H1 (cell line): ENCODE results near the gene ANKRD53. TPM values are rescaled to one million over a fixed set of nuclear protein-coding genes. Genes with fewer than 3 reads are reported as not detected.

Source experiments
- CTCF ChIA-PET: fragments of 300-600 bp; sonication (Branson Sonifier 250); formaldehyde crosslinking; loops from one replicate; lab custom pipeline; 2021; ENCODE audit not compliant: partially characterized antibody; lab: Charles Lee
- POLR2A ChIA-PET: fragments of 300-600 bp; sonication (Branson Sonifier 250); formaldehyde crosslinking; loops from one replicate; lab custom pipeline; 2021; ENCODE audit warnings: inconsistent platforms; ENCODE audit not compliant: partially characterized antibody; lab: Charles Lee
- DNase-seq, 2 experiments: peaks; one replicate each; pipeline versions ENCODE4 v3.0.0 to v3.0.0-alpha.2; 2010 to 2022; ENCODE audit warnings: low spot score in 2 of 2, low read depth in 1 of 2, mixed read lengths in 1 of 2
- FAIRE-seq: peaks from 2 replicates; lab custom pipeline; 2011; peaks lifted over from hg19 to GRCh38; lab: Jason Lieb, UNC
- H2AFZ ChIP-seq: 2 replicates; pipeline ENCODE4 v1.8.1; 2012; ENCODE audit warnings: low read length, inconsistent platforms
- H2AK5ac ChIP-seq: 2 replicates; pipeline ENCODE4 v1.6.1; 2013; ENCODE audit warnings: low read depth, low read length
- H2BK120ac ChIP-seq: replicated peaks from 2 replicates; pipeline ENCODE3; 2013; ENCODE audit warnings: low read depth, low read length, inconsistent platforms
- H2BK12ac ChIP-seq: 2 replicates; pipeline ENCODE4 v1.6.1; 2013; ENCODE audit warnings: low read depth, low read length
- H2BK15ac ChIP-seq: 2 replicates; pipeline ENCODE4 v1.6.1; 2013; ENCODE audit warnings: low read length
- H2BK20ac ChIP-seq: 2 replicates; pipeline ENCODE4 v1.6.1; 2013; ENCODE audit warnings: low read length
- H2BK5ac ChIP-seq: 2 replicates; pipeline ENCODE4 v1.6.1; 2013; ENCODE audit warnings: low read depth, low read length
- H3K14ac ChIP-seq: 2 replicates; pipeline ENCODE4 v1.6.1; 2013; ENCODE audit warnings: inconsistent platforms; ENCODE audit not compliant: insufficient read length
- H3K18ac ChIP-seq: 2 replicates; pipeline ENCODE4 v1.6.1; 2013; ENCODE audit warnings: low read length; ENCODE audit errors: extremely low read depth
- H3K23ac ChIP-seq: 2 replicates; pipeline ENCODE4 v1.6.1; 2013; ENCODE audit warnings: inconsistent platforms; ENCODE audit not compliant: insufficient read length
- H3K23me2 ChIP-seq: 2 replicates; pipeline ENCODE4 v1.6.1; 2013; ENCODE audit warnings: low read depth, low read length
- H3K27ac ChIP-seq: 2 replicates; pipeline ENCODE4 v1.6.1; 2011; ENCODE audit warnings: low read depth, low read length, inconsistent platforms
- H3K27me3 ChIP-seq, 4 experiments: replicated peaks in 1 of 4; 1 replicate in 1 of 4; 2 replicates in 3 of 4; pipeline versions ENCODE4 v1.6.1 to v1.8.1; 2011 to 2013; ENCODE audit warnings: low read length in 3 of 4, mild to moderate bottlenecking in 3 of 4, inconsistent platforms in 2 of 4, mixed read lengths in 2 of 4, moderate library complexity in 1 of 4; ENCODE audit not compliant: control insufficient read depth in 3 of 4, insufficient read depth in 3 of 4; ENCODE audit errors: extremely low read depth in 1 of 4
- H3K36me3 ChIP-seq, 4 experiments: 2 replicates each; pipeline versions ENCODE4 v1.6.1 to v1.8.1; 2011 to 2013; ENCODE audit warnings: mild to moderate bottlenecking in 4 of 4, low read length in 3 of 4, moderate library complexity in 2 of 4, control low read depth in 1 of 4, inconsistent platforms in 1 of 4; ENCODE audit not compliant: insufficient read depth in 4 of 4, control insufficient read depth in 2 of 4
- H3K4ac ChIP-seq: replicated peaks from 2 replicates; pipeline ENCODE3; 2013; ENCODE audit warnings: low read length, low read depth, mixed read lengths, inconsistent platforms; ENCODE audit not compliant: insufficient read length
- H3K4me1 ChIP-seq, 4 experiments: replicated peaks in 1 of 4; 1 replicate in 1 of 4; 2 replicates in 3 of 4; pipeline versions ENCODE4 v1.6.1 to v1.8.1; 2011 to 2013; ENCODE audit warnings: low read length in 3 of 4, inconsistent platforms in 2 of 4, mixed read lengths in 1 of 4; ENCODE audit not compliant: insufficient read depth in 4 of 4, control insufficient read depth in 3 of 4
- H3K4me2 ChIP-seq, 2 experiments: 2 replicates each; pipeline versions ENCODE4 v1.6.1 to v1.8.1; 2011 to 2013; ENCODE audit warnings: low read depth in 2 of 2, low read length in 2 of 2, control low read depth in 1 of 2, inconsistent platforms in 1 of 2, mild to moderate bottlenecking in 1 of 2; ENCODE audit not compliant: insufficient read depth in 1 of 2
- H3K4me3 ChIP-seq, 4 experiments: fragments of 200-600, 300-600 bp in 1 of 4; sonication (generic), shearing (Covaris generic), sonication (Bioruptor Twin) in 1 of 4; 2 replicates each; pipeline versions ENCODE4 v1.5.1 to v1.8.1; 2011 to 2016; ENCODE audit warnings: low read length in 4 of 4, low read depth in 3 of 4, control low read depth in 2 of 4, inconsistent platforms in 2 of 4, mild to moderate bottlenecking in 2 of 4, mixed read lengths in 1 of 4, moderate library complexity in 1 of 4; ENCODE audit not compliant: insufficient read depth in 2 of 4; ENCODE audit errors: extremely low read depth in 1 of 4
- H3K56ac ChIP-seq: replicated peaks from 2 replicates; pipeline ENCODE3; 2013; ENCODE audit warnings: low read depth, mild to moderate bottlenecking, mixed read lengths, low read length, inconsistent platforms; ENCODE audit not compliant: insufficient read length
- H3K79me1 ChIP-seq: 2 replicates; pipeline ENCODE4 v1.6.1; 2013; ENCODE audit warnings: low read depth, low read length, control low read depth
- H3K79me2 ChIP-seq, 2 experiments: 2 replicates each; pipeline versions ENCODE4 v1.6.1 to v1.8.1; 2012 to 2013; ENCODE audit warnings: low read length in 2 of 2, mild to moderate bottlenecking in 2 of 2, inconsistent platforms in 1 of 2; ENCODE audit not compliant: insufficient read depth in 2 of 2, control insufficient read depth in 1 of 2
- H3K9ac ChIP-seq, 4 experiments: replicated peaks in 1 of 4; 1 replicate in 1 of 4; 2 replicates in 3 of 4; pipeline versions ENCODE4 v1.6.1 to v1.8.1; 2011 to 2013; ENCODE audit warnings: low read depth in 3 of 4, low read length in 3 of 4, control low read depth in 2 of 4, mild to moderate bottlenecking in 2 of 4, moderate library complexity in 2 of 4, inconsistent platforms in 1 of 4; ENCODE audit errors: extremely low read depth in 1 of 4
- H3K9me3 ChIP-seq, 2 experiments: 2 replicates each; pipeline versions ENCODE4 v1.6.1 to v1.8.1; 2012 to 2013; ENCODE audit warnings: mild to moderate bottlenecking in 2 of 2, moderate library complexity in 2 of 2, control low read depth in 1 of 2, inconsistent platforms in 1 of 2, low read depth in 1 of 2, low read length in 1 of 2, mixed read lengths in 1 of 2; ENCODE audit not compliant: insufficient read depth in 2 of 2
- H4K20me1 ChIP-seq, 2 experiments: replicated peaks in 1 of 2; 2 replicates each; pipeline versions ENCODE3 to v1.8.1; 2011 to 2013; ENCODE audit warnings: inconsistent platforms in 2 of 2, low read length in 2 of 2, mild to moderate bottlenecking in 1 of 2; ENCODE audit not compliant: insufficient read depth in 2 of 2, control insufficient read depth in 1 of 2
- H4K5ac ChIP-seq: 2 replicates; pipeline ENCODE4 v1.6.1; 2013; ENCODE audit warnings: low read length, low read depth, mixed read lengths, inconsistent platforms; ENCODE audit not compliant: insufficient read length
- H4K8ac ChIP-seq: 2 replicates; pipeline ENCODE4 v1.8.0; 2013; ENCODE audit warnings: mild to moderate bottlenecking, moderate library complexity, low read length, inconsistent platforms; ENCODE audit not compliant: insufficient read depth; ENCODE audit errors: extremely low read depth
- H4K91ac ChIP-seq: replicated peaks from 2 replicates; pipeline ENCODE3; 2013; ENCODE audit warnings: low read length, mixed read lengths, inconsistent platforms; ENCODE audit not compliant: insufficient read length
- CEBPB ChIP-seq: IDR thresholded peaks from 2 replicates; pipeline ENCODE4 v1.6.1; 2012; ENCODE audit warnings: low read depth, low read length
- EZH2 ChIP-seq: fragments of 200-600 bp; sonication (generic); IDR thresholded peaks from 2 replicates; pipeline ENCODE4 v1.7.1; 2012; ENCODE audit warnings: low read depth, mild to moderate bottlenecking, moderate library complexity, low read length, inconsistent platforms; ENCODE audit not compliant: severe bottlenecking
- FOSL1 ChIP-seq: IDR thresholded peaks from 2 replicates; pipeline ENCODE4 v1.6.1; 2011; ENCODE audit warnings: mild to moderate bottlenecking, low read depth, low read length, moderate library complexity; ENCODE audit not compliant: insufficient read depth
- JUN ChIP-seq: IDR thresholded peaks from 2 replicates; pipeline ENCODE4 v1.6.1; 2011; ENCODE audit warnings: low read depth, mild to moderate bottlenecking, improper control_type of control experiment, low read length
- NANOG ChIP-seq: IDR thresholded peaks from 2 replicates; pipeline ENCODE4 v1.6.1; 2011; ENCODE audit warnings: low read length, low read depth, mild to moderate bottlenecking, inconsistent platforms; ENCODE audit not compliant: insufficient read depth, poor library complexity, severe bottlenecking
- POLR2AphosphoS5 ChIP-seq: IDR thresholded peaks from 2 replicates; pipeline ENCODE4 v1.6.1; 2011; ENCODE audit warnings: low read depth, low read length
- SP2 ChIP-seq: IDR thresholded peaks from 2 replicates; pipeline ENCODE4 v1.6.1; 2012; ENCODE audit warnings: mild to moderate bottlenecking, low read length, inconsistent platforms
- WGBS, 2 experiments: shearing (Covaris generic) in 1 of 2; methylation state at CpG; one replicate each; pipeline versions ENCODE4 v1.1.6 to v1.1.7; 2013 to 2015; ENCODE audit warnings: low lambda C conversion rate in 2 of 2, mixed read lengths in 2 of 2, inconsistent platforms in 1 of 2, low coverage in 1 of 2, missing lambda C conversion rate in 1 of 2; ENCODE audit not compliant: insufficient replicate concordance in 2 of 2, insufficient coverage in 1 of 2, insufficient read length in 1 of 2; ENCODE audit errors: extremely low coverage in 1 of 2, missing lambda C conversion rate in 1 of 2; 5-methylcytosine and 5-hydroxymethylcytosine counted together
- polyA plus RNA-seq, 7 experiments: library from polyadenylated mRNA; depleted of rRNA in 3 of 7; stranded (reverse) in 5 of 7; unstranded in 2 of 7; fragments of >200 nt in 5 of 7; fragments of 200-250 nt in 2 of 7; gene quantifications; 1 replicate in 5 of 7; 2 replicates in 1 of 7; 4 replicates in 1 of 7; pipeline versions ENCODE4 v1.2.1 to v1.2.3, GENCODE V29; 2011 to 2013; ENCODE audit warnings: missing spikeins in 2 of 7, mixed read lengths in 2 of 7
- total RNA-seq: library from RNA; stranded (reverse); fragmentation: NEBNext Ultra II Directional; extraction: Animal tissue kit (Norgen Biotek cat#: 25700); gene quantifications from 2 replicates; pipeline ENCODE4 v1.2.1, GENCODE V29; 2021

ANKRD53 gene
- total and polyA plus RNA-seq, 2 of the 8 experiments (the other 6 are each of a cell fraction or from before 2014, with no cell fraction given), result 0.39 to 0.70 TPM

DNA sequence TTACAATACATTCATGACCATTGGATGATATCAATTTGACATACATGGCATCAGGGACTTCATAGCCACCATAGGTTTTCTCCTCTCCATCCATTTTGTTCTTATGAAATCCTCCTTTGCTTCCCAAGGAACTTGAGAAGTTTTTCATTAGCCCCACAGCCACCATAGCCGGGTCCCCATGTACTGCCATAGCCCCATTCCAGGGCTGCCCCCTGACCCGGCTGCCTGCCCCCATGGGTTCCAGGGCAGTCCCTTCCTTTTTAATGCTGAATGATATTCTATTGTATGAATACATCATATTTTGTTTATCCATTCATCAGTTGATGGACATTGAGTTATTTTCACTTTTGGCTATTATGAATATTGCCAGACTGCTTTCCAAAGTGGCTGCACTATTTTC lies 22.3 kb upstream of the ANKRD53 start:
- Histone ChIP-seq H3K23me2 (no peaks in the 10 kb centered on the region), H2BK15ac (no peak overlapping the region), H3K4me2 (no peak overlapping the region), H3K23ac (no peak overlapping the region), H3K56ac (no peak overlapping the region), H3K9ac (no peak overlapping the region), H3K9me3 (no peaks in the 10 kb centered on the region), H3K4me1 (no peaks in the 10 kb centered on the region; a peak in 1 of 7 replicates), H2AK5ac (no peak overlapping the region), H4K20me1 (no peaks in the 10 kb centered on the region), H3K79me1 (no peaks in the 10 kb centered on the region), H3K79me2 (no peaks in the 10 kb centered on the region), H4K8ac (no peak overlapping the region), H4K91ac (no peak overlapping the region), H4K5ac (no peak overlapping the region), H3K27me3 (peaks cover 0 to 4% (median 3%) of the 10 kb centered on the region in 4 experiments; a peak in 3 of 7 replicates), H3K36me3 (no peaks in the 10 kb centered on the region), H2AFZ (no peak overlapping the region), H3K4ac (no peak overlapping the region), H2BK5ac (no peak overlapping the region), H2BK12ac (no peak overlapping the region), H2BK20ac (no peak overlapping the region), H2BK120ac (no peak overlapping the region), H3K18ac (no peak overlapping the region), H3K14ac (no peak overlapping the region), H3K27ac (no peak overlapping the region), H3K4me3 (no peak overlapping the region)
- FAIRE-seq (no peak), DNase-seq (no peak)
- CTCF ChIA-PET, result interaction anchor here (3.1 to 7.0 kb wide), 2 partner anchors 84 to 91 kb away, joined by 9 to 54 read pairs; no protein-coding TSS in a partner anchor
- POLR2A ChIA-PET, result no interaction called here
- 77% methylated on average over 2 of the region's 2 CpGs; no CpG with 5 or more reads in 1 of the 2 experiments for WGBS, 2 experiments
- TF ChIP-seq EZH2, result no peak
- TF ChIP-seq NANOG, result no peak
- TF ChIP-seq FOSL1, result no peak
- TF ChIP-seq JUN, result no peak
- no peak for TF ChIP-seq CEBPB
- TF ChIP-seq POLR2AphosphoS5, result no peak
- no peak for TF ChIP-seq SP2
